T follicular helper cell (primary cell): ENCODE results near the gene PLXNA4.
"Not testable (repeated sequence)": the region's sequence is repeated elsewhere in the genome, so short reads cannot be mapped to it uniquely, and the experiment has no call there.

Source experiments
- DNase-seq: peaks from one replicate; pipeline ENCODE4 v3.0.0-alpha.2; 2020; ENCODE audit warnings: low read depth

The PLXNA4 gene

DNA sequence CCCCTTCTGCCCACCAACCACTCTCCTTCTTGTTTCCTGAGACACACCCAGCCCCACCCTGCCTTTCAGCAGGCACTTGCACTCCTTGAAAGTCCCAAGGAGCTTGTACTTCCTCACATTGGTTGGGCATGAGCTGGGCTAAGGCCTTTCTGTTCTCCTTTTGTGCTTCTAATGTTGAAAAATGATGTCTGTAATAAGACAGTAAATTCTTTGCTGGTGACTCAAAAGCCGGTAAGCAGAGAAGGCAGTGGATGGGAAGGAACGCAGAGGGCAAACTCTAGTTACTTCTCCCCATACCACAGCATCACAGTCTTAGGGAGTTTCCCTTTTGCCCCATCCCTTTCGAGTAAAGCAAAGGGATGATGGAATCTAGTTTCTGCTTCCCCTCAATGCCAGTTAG is 185.6 kb downstream of the PLXNA4 start:
- DNase-seq = no peak

- not testable (repeated sequence) for DNase-seq
Observed at GRCh38 chr7:132390049-132390448, 186.2 kb downstream of the PLXNA4 start.

- no peak for DNase-seq
Observed at GRCh38 chr7:132388688-132389087, 187.6 kb downstream of the PLXNA4 start.

GRCh38 chr7:132387596-132387995 is 188.7 kb downstream of the PLXNA4 start:
- DNase-seq = no peak

DNA sequence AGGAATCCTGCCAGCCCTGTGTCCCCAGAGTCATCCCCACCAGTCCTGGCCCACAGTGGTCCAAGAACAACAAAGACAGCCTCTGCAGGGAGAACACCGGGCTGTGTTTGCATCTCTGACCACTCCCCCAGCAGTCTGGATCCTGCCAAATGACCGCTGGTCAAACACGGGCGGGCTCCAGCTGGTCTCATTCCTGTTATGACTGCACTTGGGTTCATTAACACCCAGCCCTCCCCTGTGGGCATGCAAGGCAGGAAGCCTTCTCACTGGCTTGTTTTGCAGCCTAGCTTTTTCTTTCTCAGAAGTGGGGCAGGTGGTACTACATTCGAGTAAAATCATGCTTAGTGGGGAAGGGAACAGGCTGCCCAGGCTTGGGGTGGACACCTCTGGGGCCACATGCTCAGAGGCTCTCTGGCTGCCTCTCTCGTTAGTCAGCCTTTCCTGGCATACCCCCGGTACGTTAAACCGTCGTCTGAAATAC is 190.0 kb downstream of the PLXNA4 start:
- no peak for DNase-seq

GRCh38 chr7:132383962-132384361 is 192.3 kb downstream of the PLXNA4 start:
- DNase-seq = no peak

DNA sequence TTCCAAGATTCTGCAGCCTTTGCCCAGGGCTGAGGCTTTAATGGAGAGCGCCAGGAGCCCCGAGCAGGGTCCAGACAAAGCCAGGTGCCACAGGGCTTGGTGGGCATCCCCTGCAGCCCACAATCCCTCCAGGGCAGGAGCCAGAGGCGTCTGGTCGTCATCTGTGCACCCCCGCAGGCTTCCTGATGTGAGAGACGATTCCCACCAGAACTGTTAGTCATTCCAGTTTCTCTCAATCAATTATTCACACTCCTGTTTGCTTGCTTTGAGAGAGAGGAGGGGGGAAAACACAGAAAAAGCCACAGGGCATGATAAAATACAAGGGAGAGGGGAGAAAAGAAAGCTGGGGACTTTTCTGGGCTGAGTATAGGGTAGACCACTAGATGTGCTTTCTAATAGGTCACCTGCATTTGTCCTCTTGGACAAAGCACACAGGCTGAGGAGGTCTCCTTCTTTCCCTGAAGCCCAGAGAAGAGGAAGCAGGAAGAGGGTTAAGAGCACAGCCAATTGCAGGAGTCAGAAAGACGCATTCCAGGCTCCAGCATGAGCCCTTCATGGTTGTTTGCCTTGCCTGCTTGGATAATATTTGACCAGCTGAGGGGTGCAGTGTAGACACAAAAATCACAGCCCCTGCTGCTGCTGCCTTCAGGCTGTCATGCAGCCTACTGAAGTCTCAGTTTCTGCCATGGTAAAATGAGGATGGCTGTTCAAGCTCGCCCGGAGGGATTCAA is 194.4 kb downstream of the PLXNA4 start:
- DNase-seq = no peak

- DNase-seq = no peak
Observed at GRCh38 chr7:132380059-132380458, 196.2 kb downstream of the PLXNA4 start.

DNA sequence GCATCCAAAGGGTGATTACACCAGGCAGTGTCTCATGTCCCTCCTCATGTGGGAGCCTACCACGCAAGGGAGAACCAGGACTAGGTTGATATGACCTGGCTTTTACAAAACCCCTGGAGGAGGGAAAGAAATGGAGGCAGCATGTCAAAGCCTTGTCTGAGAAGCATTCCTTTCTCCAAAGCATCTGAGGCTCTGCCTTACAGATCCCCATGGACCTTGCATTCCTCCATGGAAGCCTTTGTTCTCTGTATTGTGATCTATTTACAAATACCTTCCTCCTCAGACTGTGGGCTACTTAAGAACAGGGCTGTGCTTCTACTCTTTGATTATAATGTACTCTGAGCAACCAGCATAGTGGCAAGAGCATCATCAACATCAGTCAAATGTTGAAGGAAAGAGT is 197.0 kb downstream of the PLXNA4 start:
- no peak for DNase-seq

GRCh38 chr7:132377703-132378584 is 198.3 kb downstream of the PLXNA4 start:
- no peak for DNase-seq

DNA sequence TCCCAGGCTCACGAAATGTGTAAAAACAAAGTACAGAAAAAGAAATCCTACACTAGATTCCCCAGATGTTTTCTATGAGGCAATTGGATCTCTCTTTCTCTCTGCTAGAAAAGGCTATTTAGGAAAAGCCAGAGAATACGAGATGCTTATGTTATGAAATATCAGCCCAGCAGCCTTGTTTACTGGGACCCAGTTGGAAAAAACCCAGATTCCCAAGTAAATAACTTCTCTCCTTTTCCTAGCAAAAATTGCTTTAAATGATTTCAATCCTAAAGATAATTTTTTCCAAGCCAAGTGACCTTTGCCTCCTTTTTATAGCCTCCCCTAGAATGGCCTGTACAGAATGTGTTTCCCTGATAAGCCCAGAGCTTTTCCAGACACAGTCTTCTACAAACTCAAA is 199.3 kb downstream of the PLXNA4 start:
- no peak for DNase-seq

- DNase-seq = no peak
Observed at GRCh38 chr7:132376361-132377013, 199.8 kb downstream of the PLXNA4 start.

- no peak for DNase-seq
Observed at GRCh38 chr7:132373879-132374278, 202.4 kb downstream of the PLXNA4 start.

GRCh38 chr7:132373041-132373440 is 203.2 kb downstream of the PLXNA4 start:
- no peak for DNase-seq

DNA sequence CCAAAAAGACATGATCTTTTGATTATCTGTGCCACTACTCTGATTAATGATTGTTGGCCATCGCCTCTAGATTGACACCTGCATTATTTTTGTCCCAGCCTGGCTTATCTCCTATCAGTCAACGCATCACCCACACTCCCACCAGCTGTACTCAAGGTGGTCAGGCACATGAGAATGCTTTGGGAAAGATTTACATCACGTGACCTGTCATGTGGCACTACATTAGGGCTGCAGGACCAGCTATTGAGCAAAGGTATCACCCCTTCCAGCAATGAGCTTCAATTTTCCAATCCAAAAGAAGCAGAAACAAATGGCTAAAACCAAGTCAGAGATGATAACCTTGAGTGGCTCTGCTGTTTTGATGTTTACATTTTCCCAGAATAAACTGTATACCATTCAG is 204.3 kb downstream of the PLXNA4 start:
- DNase-seq = no peak

- DNase-seq = no peak
Observed at GRCh38 chr7:132368246-132368900, 207.9 kb downstream of the PLXNA4 start.

GRCh38 chr7:132367795-132368194 is 208.5 kb downstream of the PLXNA4 start:
- no peak for DNase-seq

- DNase-seq = no peak
Observed at GRCh38 chr7:132367004-132367403, 209.3 kb downstream of the PLXNA4 start.

- DNase-seq = no peak
Observed at GRCh38 chr7:132364226-132364625, 212.0 kb downstream of the PLXNA4 start.

DNA sequence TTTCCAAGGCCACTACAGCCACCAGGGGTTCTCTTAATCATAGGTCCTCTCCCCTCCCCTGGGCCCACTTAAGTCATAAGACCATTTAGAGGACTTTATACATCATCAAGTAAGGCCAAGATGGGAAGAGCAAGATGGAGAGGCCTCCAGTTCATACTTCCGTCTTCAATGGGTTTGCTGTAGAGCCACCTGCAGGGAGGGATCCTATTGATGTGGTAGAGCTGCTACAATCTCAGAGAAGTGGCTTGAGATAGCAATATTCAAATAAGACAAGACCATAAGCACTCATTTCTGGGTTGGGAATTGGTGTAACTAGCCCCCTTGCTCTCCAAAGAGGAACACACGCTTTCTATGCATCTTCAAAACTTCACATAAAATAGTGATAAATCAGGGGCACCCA is 214.2 kb downstream of the PLXNA4 start:
- no peak for DNase-seq

DNA sequence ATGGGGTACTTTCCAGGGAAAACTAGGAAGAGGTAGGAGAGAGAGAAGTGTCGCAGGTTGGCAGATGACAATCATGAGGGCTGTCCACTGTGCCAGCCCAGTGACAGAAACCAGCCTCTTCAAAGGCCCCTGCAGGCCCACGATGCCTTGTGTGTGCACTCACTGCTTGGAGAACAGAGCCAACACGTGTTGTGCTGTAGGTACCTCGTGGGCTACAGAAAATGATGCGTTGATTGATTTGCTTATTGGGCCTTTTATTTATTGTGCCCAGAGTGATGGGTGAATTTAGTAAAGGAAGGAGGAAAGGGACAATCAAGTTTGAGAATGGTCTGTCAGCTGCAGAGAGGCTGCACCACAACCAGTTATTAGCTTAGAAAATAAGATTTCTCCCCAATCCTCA is 215.1 kb downstream of the PLXNA4 start:
- DNase-seq = no peak

DNA sequence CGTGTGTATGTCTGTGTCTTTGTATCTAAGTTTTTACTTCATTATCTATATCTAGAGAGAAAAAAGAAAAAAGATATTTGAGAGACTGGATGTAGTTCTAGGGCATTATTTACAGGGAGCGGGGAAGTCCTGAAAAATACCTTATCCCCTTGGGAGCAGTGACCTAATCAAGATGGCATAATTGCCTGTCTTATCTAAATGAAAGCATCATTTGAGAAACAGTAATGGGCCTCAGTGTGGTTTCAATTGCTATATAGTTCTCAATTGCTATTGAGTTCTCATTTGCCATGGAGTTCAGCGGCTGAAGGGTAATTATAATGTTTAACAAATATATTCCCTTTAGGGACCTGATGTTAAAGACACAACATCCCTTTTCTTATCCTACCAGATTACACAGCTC is 216.5 kb downstream of the PLXNA4 start:
- no peak for DNase-seq
